ENCODE results near the gene TUBA1C.

TUBA1C gene

GRCh38 chr12:49283541-49284429 lies 18.9 kb downstream of the TUBA1C start:
- DNase-seq (ENCODE audit: low read depth) = no peak

- DNase-seq (ENCODE audit: low read depth) = no peak
Observed at GRCh38 chr12:49284672-49285071, 19.8 kb downstream of the TUBA1C start.

GRCh38 chr12:49287876-49288275 lies 23.0 kb downstream of the TUBA1C start:
- no peak for DNase-seq (ENCODE audit: low read depth)

- DNase-seq (ENCODE audit: low read depth) = peak; percentile 32
Observed at GRCh38 chr12:49288412-49288853, 23.6 kb downstream of the TUBA1C start.

- DNase-seq (ENCODE audit: low read depth) = no peak
Observed at GRCh38 chr12:49288922-49289555, 24.2 kb downstream of the TUBA1C start.

- DNase-seq (ENCODE audit: low read depth) = no peak
Observed at GRCh38 chr12:49292729-49293055, 27.8 kb downstream of the TUBA1C start.

GRCh38 chr12:49293056-49293956 lies 28.4 kb downstream of the TUBA1C start:
- DNase-seq (ENCODE audit: low read depth) = no peak

GRCh38 chr12:49294086-49294803 lies 29.4 kb downstream of the TUBA1C start:
- no peak for DNase-seq (ENCODE audit: low read depth)

- DNase-seq (ENCODE audit: low read depth) = no peak
Observed at GRCh38 chr12:49294804-49295081, 29.9 kb downstream of the TUBA1C start.

GRCh38 chr12:49295082-49295936 lies 30.4 kb downstream of the TUBA1C start, which contains the start of gene PRPH:
TSS of gene PRPH (plus strand) at chr12:49295147. CDS start at chr12:49295201, 54 bp downstream.
- no peak for DNase-seq (ENCODE audit: low read depth)

GRCh38 chr12:49296034-49296835 lies 31.4 kb downstream of the TUBA1C start:
- DNase-seq (ENCODE audit: low read depth) = no peak

- no peak for DNase-seq (ENCODE audit: low read depth)
Observed at GRCh38 chr12:49296836-49297694, 32.2 kb downstream of the TUBA1C start.

- DNase-seq (ENCODE audit: low read depth) = no peak
Observed at GRCh38 chr12:49297695-49298060, 32.8 kb downstream of the TUBA1C start.

- DNase-seq (ENCODE audit: low read depth) = no peak
Observed at GRCh38 chr12:49298160-49298559, 33.3 kb downstream of the TUBA1C start.

GRCh38 chr12:49301760-49302159 lies 36.9 kb downstream of the TUBA1C start:
- no peak for DNase-seq (ENCODE audit: low read depth)

GRCh38 chr12:49304161-49304560 lies 39.3 kb downstream of the TUBA1C start:
- peak; percentile 69 for DNase-seq (ENCODE audit: low read depth)

GRCh38 chr12:49305762-49306510 lies 41.1 kb downstream of the TUBA1C start:
- no peak for DNase-seq (ENCODE audit: low read depth)

GRCh38 chr12:49309386-49309785 lies 44.5 kb downstream of the TUBA1C start:
- no peak for DNase-seq (ENCODE audit: low read depth)

Data from fibroblast of gingiva (primary cell).